ENCODE measurements around the gene BCLAF1.

DNA sequence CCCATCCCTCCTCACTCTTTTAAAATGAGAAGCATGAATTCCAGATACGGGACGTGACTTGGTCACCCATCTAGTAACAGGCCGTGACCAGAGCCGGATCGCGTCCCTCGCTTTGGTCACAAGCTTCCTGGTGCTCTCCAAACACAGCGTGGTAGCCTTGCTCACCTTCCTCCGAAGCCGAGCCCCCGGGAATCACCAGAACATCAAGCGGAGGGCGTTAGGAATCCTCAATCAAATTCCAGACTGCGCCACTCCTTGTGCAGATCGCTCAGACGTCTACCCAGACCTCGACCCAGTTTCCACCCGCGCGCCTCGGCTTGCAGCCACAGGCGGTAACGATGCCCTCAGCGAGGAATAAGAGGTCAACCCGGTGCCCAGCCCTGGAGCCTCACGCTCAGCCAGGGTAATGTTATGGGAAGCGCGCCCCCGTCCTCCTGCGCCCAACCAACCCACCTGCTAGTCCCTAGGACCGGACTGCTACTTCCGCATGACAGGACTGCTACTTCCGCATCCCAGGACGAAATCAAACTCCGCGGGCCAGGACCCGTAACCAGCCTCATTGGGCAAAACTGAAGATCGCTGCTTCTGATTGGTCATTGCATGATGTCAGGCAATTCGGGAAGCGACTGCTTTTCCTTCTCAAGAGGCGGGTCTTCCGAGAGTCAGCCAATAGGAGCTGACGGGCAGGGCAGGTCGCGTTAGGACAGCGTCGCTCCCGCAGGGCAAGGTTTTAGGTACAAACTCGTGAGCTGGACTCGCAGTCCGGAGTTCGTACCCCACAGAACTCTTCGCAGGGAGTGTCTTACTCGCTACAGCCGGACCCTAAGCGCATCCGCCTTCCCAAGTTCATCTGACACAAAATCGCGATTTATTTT, 39.6 kb downstream of the BCLAF1 start, which contains the start of gene MTFR2:
- no peak for TF ChIP-seq POLR2A (IDR thresholded peaks at IDR 0.05)
- no peak for TF ChIP-seq EP300 (IDR thresholded peaks at IDR 0.05; ENCODE audit: low read depth)
